A673 (cell line): ENCODE data around the gene RPTOR. TPM values are rescaled to one million over a fixed set of nuclear protein-coding genes. Genes with fewer than 3 reads are reported as not detected.

Source experiments
- BruUV-seq: library from RNA; stranded (reverse); fragments of 400-500 nt; replicated peaks from 2 replicates; lab custom pipeline; 2021; lab: Mats Ljungman, UMichigan
- CTCF ChIA-PET: fragments of 300-600 bp; sonication (Branson Sonifier 250); formaldehyde crosslinking; loops from one replicate; lab custom pipeline; 2022; ENCODE audit warnings: antibody characterized with exemption; lab: Charles Lee
- POLR2A ChIA-PET: fragments of 300-600 bp; sonication (Branson Sonifier 250); formaldehyde crosslinking; loops from one replicate; lab custom pipeline; 2022; ENCODE audit warnings: antibody characterized with exemption; ENCODE audit not compliant: low non-redundant PET; lab: Charles Lee
- DNase-seq: peaks from one replicate; pipeline ENCODE4 v3.0.0-alpha.2; 2015; ENCODE audit warnings: low spot score
- H3K27ac ChIP-seq: fragments of 200-600 bp; sonication (generic); 2 replicates; pipeline ENCODE4 v1.5.1; 2016; ENCODE audit warnings: mixed run types, low read depth, mild to moderate bottlenecking, mixed read lengths, antibody characterized with exemption, low read length; ENCODE audit not compliant: poor library complexity, severe bottlenecking
- H3K27me3 ChIP-seq: fragments of 200-600 bp; sonication (generic); replicated peaks from 2 replicates; pipeline ENCODE4 v1.6.1; 2017; ENCODE audit warnings: mixed run types, low read depth, mild to moderate bottlenecking, mixed read lengths, antibody characterized with exemption, low read length; ENCODE audit not compliant: insufficient read depth, poor library complexity
- H3K36me3 ChIP-seq: fragments of 200-600 bp; sonication (generic); 2 replicates; pipeline ENCODE4 v1.6.1; 2016; ENCODE audit warnings: mixed run types, mild to moderate bottlenecking, mixed read lengths, antibody characterized with exemption, low read length; ENCODE audit not compliant: insufficient read depth, poor library complexity, severe bottlenecking
- H3K4me1 ChIP-seq: fragments of 200-600 bp; sonication (generic); 2 replicates; pipeline ENCODE4 v1.6.1; 2017; ENCODE audit warnings: mixed run types, mild to moderate bottlenecking, mixed read lengths, antibody characterized with exemption, low read length; ENCODE audit not compliant: insufficient read depth, poor library complexity, severe bottlenecking
- H3K4me3 ChIP-seq: fragments of 200-600 bp; sonication (generic); 2 replicates; pipeline ENCODE4 v1.5.1; 2016; ENCODE audit warnings: low read depth, mixed run types, mild to moderate bottlenecking, mixed read lengths, low read length; ENCODE audit not compliant: poor library complexity, severe bottlenecking
- H3K9me3 ChIP-seq: fragments of 200-600 bp; sonication (generic); 2 replicates; pipeline ENCODE4 v1.6.1; 2016; ENCODE audit warnings: mixed run types, low read depth, mild to moderate bottlenecking, mixed read lengths, antibody characterized with exemption, low read length; ENCODE audit not compliant: poor library complexity, severe bottlenecking
- EZH2 ChIP-seq: fragments of 200-600 bp; sonication (generic); IDR thresholded peaks from 2 replicates; pipeline ENCODE4 v1.6.1; 2017; ENCODE audit warnings: borderline replicate concordance, low read depth, mild to moderate bottlenecking, mixed read lengths, antibody characterized with exemption, low read length; ENCODE audit not compliant: poor library complexity, severe bottlenecking
- intact Hi-C: fragments of 100-400 bp; cut with micrococcal nuclease; formaldehyde crosslinking; loops from one replicate; pipeline ENCODE4 v1.10.0; 2022; ENCODE audit not compliant: unreplicated experiment
- total RNA-seq: library from RNA; stranded (reverse); gene quantifications from 2 replicates; pipeline ENCODE4 v1.2.3, GENCODE V29; 2021
- TF ChIP-seq, protein P1 (sequence below): fragments of 300-800, 200-600 bp; sonication (generic); conservative IDR thresholded peaks from 2 replicates; pipeline ENCODE4 v1.5.1; 2017; ENCODE audit warnings: low read depth, mild to moderate bottlenecking, antibody characterized with exemption, low read length, moderate library complexity, mixed read lengths

RPTOR gene
- total RNA-seq, 1 experiment from 2014 or later = 55.2 TPM

DNA sequence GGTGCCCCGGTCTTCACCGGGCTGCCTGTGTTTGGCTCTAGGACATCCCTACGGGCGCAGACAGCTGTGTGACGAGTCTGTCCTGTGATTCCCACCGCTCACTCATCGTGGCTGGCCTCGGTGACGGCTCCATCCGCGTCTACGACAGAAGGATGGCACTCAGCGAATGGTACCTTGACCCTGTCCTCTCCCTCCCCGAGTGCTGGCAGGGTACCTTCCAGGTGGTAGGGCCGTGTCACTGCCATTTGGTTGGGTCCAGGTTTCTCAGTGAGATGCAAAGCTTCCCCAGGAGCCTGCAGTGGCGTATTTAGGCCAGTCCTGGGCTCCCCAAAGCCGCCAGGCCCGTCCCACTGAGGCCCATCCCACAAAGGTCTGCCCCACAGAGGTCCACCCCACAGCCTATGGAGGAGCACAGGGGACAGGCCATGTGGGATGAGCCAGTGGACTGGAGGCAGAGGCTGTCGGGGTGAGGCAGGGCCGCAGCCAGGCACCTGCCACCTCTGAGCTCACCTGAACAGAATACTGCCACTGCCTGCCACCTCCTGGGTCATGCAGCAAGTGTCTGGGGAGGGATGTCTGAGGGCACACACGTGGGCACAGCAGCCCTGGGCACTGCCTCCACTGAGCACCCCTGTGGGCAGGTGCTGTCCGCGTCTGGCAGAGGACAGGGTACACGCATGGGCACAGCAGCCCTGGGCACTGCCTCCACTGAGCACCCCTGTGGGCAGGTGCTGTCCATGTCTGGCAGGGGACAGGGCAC is 415.6 kb downstream of the RPTOR start:
- H3K36me3 ChIP-seq = no peaks in the 10 kb centered on the region
- H3K4me3 ChIP-seq = no peak overlapping the region
- ChIA-PET POLR2A (no interaction called here), CTCF (no interaction called here)
- no peaks in the 10 kb centered on the region for H3K9me3 ChIP-seq
- no peaks in the 10 kb centered on the region for H3K27me3 ChIP-seq
- no peak for DNase-seq
- no peak overlapping the region for H3K27ac ChIP-seq
- TF ChIP-seq, protein P1, sequence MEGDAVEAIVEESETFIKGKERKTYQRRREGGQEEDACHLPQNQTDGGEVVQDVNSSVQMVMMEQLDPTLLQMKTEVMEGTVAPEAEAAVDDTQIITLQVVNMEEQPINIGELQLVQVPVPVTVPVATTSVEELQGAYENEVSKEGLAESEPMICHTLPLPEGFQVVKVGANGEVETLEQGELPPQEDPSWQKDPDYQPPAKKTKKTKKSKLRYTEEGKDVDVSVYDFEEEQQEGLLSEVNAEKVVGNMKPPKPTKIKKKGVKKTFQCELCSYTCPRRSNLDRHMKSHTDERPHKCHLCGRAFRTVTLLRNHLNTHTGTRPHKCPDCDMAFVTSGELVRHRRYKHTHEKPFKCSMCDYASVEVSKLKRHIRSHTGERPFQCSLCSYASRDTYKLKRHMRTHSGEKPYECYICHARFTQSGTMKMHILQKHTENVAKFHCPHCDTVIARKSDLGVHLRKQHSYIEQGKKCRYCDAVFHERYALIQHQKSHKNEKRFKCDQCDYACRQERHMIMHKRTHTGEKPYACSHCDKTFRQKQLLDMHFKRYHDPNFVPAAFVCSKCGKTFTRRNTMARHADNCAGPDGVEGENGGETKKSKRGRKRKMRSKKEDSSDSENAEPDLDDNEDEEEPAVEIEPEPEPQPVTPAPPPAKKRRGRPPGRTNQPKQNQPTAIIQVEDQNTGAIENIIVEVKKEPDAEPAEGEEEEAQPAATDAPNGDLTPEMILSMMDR = no peak
- no peak for TF ChIP-seq EZH2
- no peaks in the 10 kb centered on the region for H3K4me1 ChIP-seq
- intact Hi-C loops = no loop called here
- BruUV-seq = no TSS peak

DNA sequence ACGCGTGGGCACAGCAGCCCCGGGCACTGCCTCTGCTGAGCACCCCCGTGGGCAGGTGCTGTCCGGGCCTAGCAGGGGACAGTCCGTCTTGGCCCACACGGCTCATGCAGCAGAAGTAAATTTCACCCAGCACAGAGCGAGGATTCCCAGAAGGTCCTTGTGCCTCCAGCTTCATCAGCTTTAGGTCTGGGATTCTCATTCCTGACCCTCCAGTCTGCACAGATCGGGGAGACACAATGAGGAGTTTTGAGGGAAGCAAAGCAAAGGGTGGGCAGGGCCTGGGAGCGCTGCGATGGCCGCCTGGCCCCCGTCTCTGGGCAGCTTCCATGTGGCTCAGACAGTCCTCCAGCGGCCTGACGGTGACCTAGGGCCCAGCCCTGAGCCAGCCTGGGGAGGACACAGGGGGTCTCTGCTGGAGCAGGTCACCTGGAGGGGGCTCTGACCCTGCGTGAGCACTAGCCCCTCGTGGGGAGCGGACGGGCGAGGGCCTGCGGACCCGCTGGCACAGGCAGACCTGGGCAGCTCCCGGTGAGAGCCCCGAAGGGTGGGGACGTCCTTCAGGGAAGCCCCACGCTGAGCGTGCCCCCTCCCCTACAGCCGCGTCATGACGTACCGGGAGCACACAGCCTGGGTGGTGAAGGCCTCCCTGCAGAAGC is 416.3 kb downstream of the RPTOR start:
- ChIA-PET CTCF (no interaction called here), POLR2A (no interaction called here)
- Histone ChIP-seq H3K36me3 (no peaks in the 10 kb centered on the region), H3K27me3 (no peaks in the 10 kb centered on the region), H3K9me3 (no peaks in the 10 kb centered on the region), H3K27ac (no peak overlapping the region), H3K4me3 (no peak overlapping the region), H3K4me1 (no peaks in the 10 kb centered on the region)
- no peak for TF ChIP-seq EZH2
- TF ChIP-seq, protein P1 = no peak
- DNase-seq = no peak
- no TSS peak for BruUV-seq
- intact Hi-C loops = no loop called here

DNA sequence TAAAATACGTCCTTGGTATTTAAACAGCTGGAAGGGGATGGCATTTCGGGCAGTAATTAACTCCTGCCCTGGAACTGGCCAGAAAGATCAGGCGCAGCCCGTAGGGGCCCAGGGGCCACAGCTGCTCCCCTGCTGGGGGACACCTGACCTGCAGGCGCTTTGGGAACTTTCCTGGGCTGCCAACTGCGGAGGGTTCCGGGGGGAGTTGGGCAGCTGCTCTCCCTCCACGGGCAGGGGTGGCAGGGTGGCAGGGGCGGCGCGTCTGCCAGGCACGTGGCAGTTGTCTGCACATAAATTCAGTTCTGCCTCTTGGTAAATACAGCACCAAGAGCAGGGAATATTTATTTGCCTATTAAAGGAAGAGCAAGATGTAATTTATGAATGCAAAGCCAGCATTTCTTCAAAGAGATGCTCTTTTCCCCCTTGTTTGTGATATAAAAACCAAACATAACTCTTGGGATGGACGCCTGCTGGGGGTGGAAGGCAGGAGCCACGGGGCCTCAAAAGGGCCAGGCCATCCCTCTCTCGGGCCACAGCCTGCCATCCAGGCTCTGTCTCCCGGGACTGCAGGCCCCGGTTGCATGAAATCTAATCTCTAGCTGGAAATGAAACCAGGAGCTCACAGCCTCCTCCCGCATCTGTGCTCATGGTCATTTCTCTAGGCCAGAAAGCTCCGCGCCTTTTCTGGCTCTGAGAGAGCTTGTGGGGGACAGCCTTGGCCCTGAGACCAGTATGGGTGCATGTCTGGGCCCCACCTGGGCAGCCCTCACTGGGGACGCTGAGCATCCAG is 417.1 kb downstream of the RPTOR start:
- no peak for DNase-seq
- CTCF ChIA-PET = no interaction called here
- no TSS peak for BruUV-seq
- Histone ChIP-seq H3K4me1 (no peaks in the 10 kb centered on the region), H3K9me3 (no peaks in the 10 kb centered on the region), H3K36me3 (no peaks in the 10 kb centered on the region), H3K27me3 (no peaks in the 10 kb centered on the region), H3K4me3 (no peak overlapping the region), H3K27ac (no peak overlapping the region)
- intact Hi-C loops = no loop called here
- POLR2A ChIA-PET = no interaction called here
- TF ChIP-seq, protein P1 = no peak
- TF ChIP-seq EZH2 = no peak
